Measurements from ENCODE around the gene ANKRD34A.

ANKRD34A gene

DNA sequence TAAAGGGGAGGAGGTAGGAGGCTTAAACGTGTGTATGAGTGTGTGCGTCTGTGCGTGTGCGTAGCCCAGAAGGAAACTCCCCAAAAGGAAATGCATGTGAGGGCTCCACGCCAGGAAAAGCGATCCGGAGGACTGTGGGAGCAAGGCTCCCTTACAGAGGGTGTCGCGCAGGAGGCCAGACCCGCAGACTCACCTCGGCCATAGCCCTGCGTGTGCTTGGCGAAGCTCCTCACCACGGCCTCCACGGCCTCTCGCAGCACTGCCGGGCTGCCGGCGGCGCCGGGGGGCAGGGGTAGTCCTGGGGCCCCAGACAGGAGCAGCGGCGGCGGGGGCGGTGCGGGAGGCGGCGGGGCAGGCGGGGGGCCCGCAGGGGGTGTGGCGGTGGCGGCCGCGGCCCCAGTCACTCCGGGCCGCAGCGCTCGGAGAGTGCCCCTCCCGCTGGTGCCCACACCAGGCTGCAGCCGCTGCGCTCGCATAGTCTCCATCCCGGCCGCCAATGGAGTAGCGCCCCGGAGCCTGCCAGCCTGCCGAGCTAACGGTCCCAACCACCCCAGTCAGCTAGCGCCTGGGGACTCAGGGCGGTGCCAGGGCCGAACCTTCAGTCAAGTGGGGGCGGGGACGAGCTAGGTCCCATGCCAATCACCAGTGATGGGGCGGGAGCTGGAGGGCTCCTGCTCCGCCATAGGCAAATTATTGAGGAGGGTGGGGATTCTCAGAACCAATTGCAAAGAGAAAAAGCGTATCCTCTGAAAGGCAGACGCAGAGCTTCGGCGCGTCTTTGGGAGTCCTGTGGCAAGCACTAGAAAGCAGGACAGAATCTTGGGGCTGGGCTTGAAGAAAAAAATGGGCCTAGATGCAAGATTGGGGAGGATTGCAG, 6.7 kb downstream of the ANKRD34A start, which contains the start of gene LIX1L (continued):
- TF ChIP-seq, protein P1, sequence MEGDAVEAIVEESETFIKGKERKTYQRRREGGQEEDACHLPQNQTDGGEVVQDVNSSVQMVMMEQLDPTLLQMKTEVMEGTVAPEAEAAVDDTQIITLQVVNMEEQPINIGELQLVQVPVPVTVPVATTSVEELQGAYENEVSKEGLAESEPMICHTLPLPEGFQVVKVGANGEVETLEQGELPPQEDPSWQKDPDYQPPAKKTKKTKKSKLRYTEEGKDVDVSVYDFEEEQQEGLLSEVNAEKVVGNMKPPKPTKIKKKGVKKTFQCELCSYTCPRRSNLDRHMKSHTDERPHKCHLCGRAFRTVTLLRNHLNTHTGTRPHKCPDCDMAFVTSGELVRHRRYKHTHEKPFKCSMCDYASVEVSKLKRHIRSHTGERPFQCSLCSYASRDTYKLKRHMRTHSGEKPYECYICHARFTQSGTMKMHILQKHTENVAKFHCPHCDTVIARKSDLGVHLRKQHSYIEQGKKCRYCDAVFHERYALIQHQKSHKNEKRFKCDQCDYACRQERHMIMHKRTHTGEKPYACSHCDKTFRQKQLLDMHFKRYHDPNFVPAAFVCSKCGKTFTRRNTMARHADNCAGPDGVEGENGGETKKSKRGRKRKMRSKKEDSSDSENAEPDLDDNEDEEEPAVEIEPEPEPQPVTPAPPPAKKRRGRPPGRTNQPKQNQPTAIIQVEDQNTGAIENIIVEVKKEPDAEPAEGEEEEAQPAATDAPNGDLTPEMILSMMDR (tag by site-specific recombination; IDR thresholded peaks at IDR 0.05), result no peak
- TF ChIP-seq ZNF302 (tag by site-specific recombination; IDR thresholded peaks at IDR 0.05; ENCODE audit: low read depth) (no peak), ZSCAN30 (tag by site-specific recombination; IDR thresholded peaks at IDR 0.05) (peak; percentile 58; the same call in 1 of the 2 replicates), ZFP3 (tag by site-specific recombination; IDR thresholded peaks at IDR 0.05; ENCODE audit: low read depth) (no peak; the same call in 1 of the 2 replicates), ZNF585B (tag by site-specific recombination; IDR thresholded peaks at IDR 0.05) (peak; percentile 39), ZIC2 (tag by site-specific recombination; IDR thresholded peaks at IDR 0.05) (peak; percentile 91), SP7 (tag by site-specific recombination; IDR thresholded peaks at IDR 0.05) (peak; percentile 40; the same call in 1 of the 2 replicates), ZBTB8A (tag by site-specific recombination; IDR thresholded peaks at IDR 0.05) (0 out of 2 replicates have a peak, but pooled peaks have one; percentile 54), ZBTB48 (tag by site-specific recombination; IDR thresholded peaks at IDR 0.05) (peak; percentile 94), OSR2 (tag by site-specific recombination; IDR thresholded peaks at IDR 0.05) (peak; percentile 45; the same call in 1 of the 2 replicates), KLF8 (tag by site-specific recombination; IDR thresholded peaks at IDR 0.05) (peak; percentile 79), ZNF76 (tag by site-specific recombination; IDR thresholded peaks at IDR 0.05; ENCODE audit: borderline replicate concordance, low read depth) (peak; percentile 80; the same call in 1 of the 2 replicates), WT1 (tag by site-specific recombination; IDR thresholded peaks at IDR 0.05) (peak; percentile 88), ZBTB20 (tag by site-specific recombination; IDR thresholded peaks at IDR 0.05) (peak; percentile 90)
- TF ChIP-seq, protein P2, sequence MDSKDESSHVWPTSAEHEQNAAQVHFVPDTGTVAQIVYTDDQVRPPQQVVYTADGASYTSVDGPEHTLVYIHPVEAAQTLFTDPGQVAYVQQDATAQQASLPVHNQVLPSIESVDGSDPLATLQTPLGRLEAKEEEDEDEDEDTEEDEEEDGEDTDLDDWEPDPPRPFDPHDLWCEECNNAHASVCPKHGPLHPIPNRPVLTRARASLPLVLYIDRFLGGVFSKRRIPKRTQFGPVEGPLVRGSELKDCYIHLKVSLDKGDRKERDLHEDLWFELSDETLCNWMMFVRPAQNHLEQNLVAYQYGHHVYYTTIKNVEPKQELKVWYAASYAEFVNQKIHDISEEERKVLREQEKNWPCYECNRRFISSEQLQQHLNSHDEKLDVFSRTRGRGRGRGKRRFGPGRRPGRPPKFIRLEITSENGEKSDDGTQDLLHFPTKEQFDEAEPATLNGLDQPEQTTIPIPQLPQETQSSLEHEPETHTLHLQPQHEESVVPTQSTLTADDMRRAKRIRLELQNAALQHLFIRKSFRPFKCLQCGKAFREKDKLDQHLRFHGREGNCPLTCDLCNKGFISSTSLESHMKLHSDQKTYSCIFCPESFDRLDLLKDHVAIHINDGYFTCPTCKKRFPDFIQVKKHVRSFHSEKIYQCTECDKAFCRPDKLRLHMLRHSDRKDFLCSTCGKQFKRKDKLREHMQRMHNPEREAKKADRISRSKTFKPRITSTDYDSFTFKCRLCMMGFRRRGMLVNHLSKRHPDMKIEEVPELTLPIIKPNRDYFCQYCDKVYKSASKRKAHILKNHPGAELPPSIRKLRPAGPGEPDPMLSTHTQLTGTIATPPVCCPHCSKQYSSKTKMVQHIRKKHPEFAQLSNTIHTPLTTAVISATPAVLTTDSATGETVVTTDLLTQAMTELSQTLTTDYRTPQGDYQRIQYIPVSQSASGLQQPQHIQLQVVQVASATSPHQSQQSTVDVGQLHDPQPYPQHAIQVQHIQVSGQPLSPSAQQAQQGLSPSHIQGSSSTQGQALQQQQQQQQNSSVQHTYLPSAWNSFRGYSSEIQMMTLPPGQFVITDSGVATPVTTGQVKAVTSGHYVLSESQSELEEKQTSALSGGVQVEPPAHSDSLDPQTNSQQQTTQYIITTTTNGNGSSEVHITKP (tag by site-specific recombination; IDR thresholded peaks at IDR 0.05), result 0 out of 2 replicates have a peak, but pooled peaks have one; percentile 5
- TF ChIP-seq, protein P3, sequence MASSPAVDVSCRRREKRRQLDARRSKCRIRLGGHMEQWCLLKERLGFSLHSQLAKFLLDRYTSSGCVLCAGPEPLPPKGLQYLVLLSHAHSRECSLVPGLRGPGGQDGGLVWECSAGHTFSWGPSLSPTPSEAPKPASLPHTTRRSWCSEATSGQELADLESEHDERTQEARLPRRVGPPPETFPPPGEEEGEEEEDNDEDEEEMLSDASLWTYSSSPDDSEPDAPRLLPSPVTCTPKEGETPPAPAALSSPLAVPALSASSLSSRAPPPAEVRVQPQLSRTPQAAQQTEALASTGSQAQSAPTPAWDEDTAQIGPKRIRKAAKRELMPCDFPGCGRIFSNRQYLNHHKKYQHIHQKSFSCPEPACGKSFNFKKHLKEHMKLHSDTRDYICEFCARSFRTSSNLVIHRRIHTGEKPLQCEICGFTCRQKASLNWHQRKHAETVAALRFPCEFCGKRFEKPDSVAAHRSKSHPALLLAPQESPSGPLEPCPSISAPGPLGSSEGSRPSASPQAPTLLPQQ (tag by site-specific recombination; IDR thresholded peaks at IDR 0.05), result 0 out of 2 replicates have a peak, but pooled peaks have one; percentile 52
- TF ChIP-seq, protein P4, sequence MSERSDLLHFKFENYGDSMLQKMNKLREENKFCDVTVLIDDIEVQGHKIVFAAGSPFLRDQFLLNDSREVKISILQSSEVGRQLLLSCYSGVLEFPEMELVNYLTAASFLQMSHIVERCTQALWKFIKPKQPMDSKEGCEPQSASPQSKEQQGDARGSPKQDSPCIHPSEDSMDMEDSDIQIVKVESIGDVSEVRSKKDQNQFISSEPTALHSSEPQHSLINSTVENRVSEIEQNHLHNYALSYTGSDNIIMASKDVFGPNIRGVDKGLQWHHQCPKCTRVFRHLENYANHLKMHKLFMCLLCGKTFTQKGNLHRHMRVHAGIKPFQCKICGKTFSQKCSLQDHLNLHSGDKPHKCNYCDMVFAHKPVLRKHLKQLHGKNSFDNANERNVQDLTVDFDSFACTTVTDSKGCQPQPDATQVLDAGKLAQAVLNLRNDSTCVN (tag by site-specific recombination; optimal IDR thresholded peaks at IDR 0.05), result peak; percentile 64
